Heart left ventricle (tissue), 16 donors: ENCODE results near the gene GRIFIN. TPM values are rescaled to one million over a fixed set of nuclear protein-coding genes. Genes with fewer than 3 reads are reported as not detected.

Experiments used
- ATAC-seq, 4 donors: fragments of 200-7000 bp; cut with Tn5 transposase; one replicate each; pipeline ENCODE4 v1.9.1; 2020 to 2022; ENCODE audit warnings: moderate library complexity in 4 of 4, mild to moderate bottlenecking in 3 of 4, moderate number of reproducible peaks in 1 of 4
- DNase-seq, 5 donors: peaks; one replicate each; pipeline ENCODE4 v3.0.0-alpha.2; 2020
- H3K27ac ChIP-seq, 12 donors: fragments of 200-600 bp; sonication (generic) in 4 of 12; one replicate each; pipeline versions ENCODE4 v1.5.0 to v1.8.0; 2016 to 2022; ENCODE audit warnings: mild to moderate bottlenecking in 2 of 12
- H3K27me3 ChIP-seq, 9 donors: fragments of 200-600 bp; sonication (generic) in 2 of 9; one replicate each; pipeline versions ENCODE4 v1.5.1 to v1.8.0; 2016 to 2022; ENCODE audit warnings: mild to moderate bottlenecking in 3 of 9
- H3K36me3 ChIP-seq, 9 donors: fragments of 200-600 bp; sonication (generic) in 2 of 9; one replicate each; pipeline versions ENCODE4 v1.5.0 to v1.8.0; 2018 to 2022; ENCODE audit warnings: mild to moderate bottlenecking in 2 of 9
- H3K4me1 ChIP-seq, 12 donors: fragments of 200-600 bp; sonication (generic) in 4 of 12; one replicate each; pipeline versions ENCODE4 v1.5.0 to v1.8.0; 2016 to 2022; ENCODE audit warnings: mild to moderate bottlenecking in 3 of 12
- H3K4me3 ChIP-seq, 12 donors: fragments of 200-600 bp; sonication (generic) in 4 of 12; one replicate each; pipeline versions ENCODE4 v1.5.0 to v1.8.0; 2017 to 2022; ENCODE audit warnings: mild to moderate bottlenecking in 9 of 12, moderate library complexity in 4 of 12
- H3K9me3 ChIP-seq, 12 donors: fragments of 200-600 bp; sonication (generic) in 4 of 12; one replicate each; pipeline versions ENCODE4 v1.5.0 to v1.8.0; 2016 to 2022; ENCODE audit warnings: mild to moderate bottlenecking in 1 of 12
- POLR2A ChIP-seq, 2 donors: fragments of 450-650 bp; IDR thresholded peaks; one replicate each; pipeline ENCODE4 v1.6.1; 2017; ENCODE audit warnings: antibody characterized with exemption in 2 of 2, mild to moderate bottlenecking in 2 of 2, moderate library complexity in 2 of 2
- WGBS, 4 donors: extraction: QIAGEN DNeasy Blood & Tissue Kit in 2 of 4; methylation state at CpG; one replicate each; pipeline versions ENCODE4 v1.1.5 to v1.1.7; 2013 to 2018; 5-methylcytosine and 5-hydroxymethylcytosine counted together
- intact Hi-C, 10 donors: fragments of 100-400 bp; cut with DNase I; formaldehyde crosslinking; loops; one replicate each; pipeline versions ENCODE4 v1.11.1 to v1.14.2; 2022
- polyA plus RNA-seq, 2 donors: library from polyadenylated mRNA; stranded (reverse); fragments of 200-250 nt; gene quantifications; one replicate each; pipeline ENCODE4 v1.2.3, GENCODE V29; 2013
- total RNA-seq, 9 donors: library from RNA; depleted of rRNA in 2 of 9; stranded (reverse); fragments of >200 nt in 2 of 9; fragmentation: NEBNext Ultra II Directional in 3 of 9; extraction: Animal tissue kit (Norgen Biotek cat#: 25700) in 3 of 9; gene quantifications; one replicate each; pipeline versions ENCODE4 v1.1.0 to v1.2.4, GENCODE V29; 2016 to 2023
- TF ChIP-seq, protein P1 (sequence below), 12 donors: fragments of 200-600 bp; sonication (generic) in 4 of 12; IDR thresholded peaks; one replicate each; pipeline versions ENCODE4 v1.5.0 to v1.8.0; 2018 to 2022; ENCODE audit warnings: antibody characterized with exemption in 12 of 12, mild to moderate bottlenecking in 5 of 12
- donor health status: ischemic (EF 13 %, LVEDD 7.1; RV severe dilation, severe dysfunction).
- donor health status: healthy with polysubstance abuse.
- donor health status: DM: no; HTN: yes; CAD: no.
- donor health status: DM: no; HTN: no; CAD: no.
- donor health status: ischemic (EF 25% LVEDD 6.9; RV normal size, moderate dysfunction).
- donor health status: ischemic (EF 25% LVEDD 5.7; RV mildly dilated, moderate dysfunction).
- donor health status: healthy.
- donor health status: DM: yes; HTN: yes; CAD: no.
- donor health status: ischemic (EF 35%, LVEDD 5.7; RV mildly dilated, moderate dysfunction).
- donor health status: nonischemic (EF 11% LVEDD 7.7; RV severe dilation, severe dysfunction).
- donor health status: DM: yes; HTN: yes; CAD: no.
- donor health status: PGD.
- donor health status: ischemic (EF 29% LVEDD 5.4; RV normal size, mild dysfunction).
- donor health status: nonischemic (EF 23%, LVEDD 6.1; RV moderate dilation, normal function).

Gene GRIFIN
- total and polyA plus RNA-seq, 11 donors: not detected

DNA sequence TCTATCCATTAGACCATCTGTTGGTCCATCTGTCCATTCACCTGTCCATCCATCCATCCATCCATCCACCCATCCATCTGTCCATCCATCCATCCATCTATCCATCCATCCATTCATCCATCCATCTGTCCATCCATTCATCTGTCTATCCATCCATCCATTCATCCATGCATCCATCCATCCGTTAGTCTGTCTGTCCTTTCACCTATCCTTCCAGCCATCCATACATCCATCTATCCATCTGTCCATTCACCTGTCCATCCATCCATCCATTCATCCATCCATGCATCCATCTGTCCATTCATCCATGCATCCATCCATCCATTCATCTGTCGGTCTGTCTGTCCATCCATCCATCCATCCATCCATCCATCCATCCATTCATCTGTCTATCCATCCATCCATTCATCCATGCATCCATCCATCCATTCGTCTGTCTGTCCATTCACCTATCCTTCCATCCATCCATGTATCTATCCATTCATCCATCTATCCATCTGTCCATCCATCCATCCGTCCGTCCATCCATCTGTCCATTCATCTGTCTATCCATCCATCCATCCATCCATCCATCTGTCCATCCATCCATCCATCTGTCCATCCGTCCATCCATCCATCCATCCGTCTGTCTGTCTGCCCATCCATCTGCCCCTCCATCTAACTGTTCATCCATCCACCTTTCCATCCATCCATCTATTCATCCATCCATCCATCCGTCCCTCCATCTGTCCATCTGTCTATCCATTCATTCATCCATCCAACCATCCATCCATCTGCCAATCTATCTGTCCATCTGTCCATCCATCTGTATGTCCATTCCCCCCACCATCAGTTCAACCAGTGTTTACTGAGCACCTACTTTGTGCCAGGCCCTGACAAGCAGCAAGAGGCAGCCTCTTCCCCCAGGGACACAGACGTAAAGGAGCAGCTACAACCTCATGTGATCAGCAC is 38.5 kb upstream of the GRIFIN start:
- WGBS, 4 donors: 80 to 96% (median 82%) methylated on average over 9 of the region's 9 CpGs
- Histone ChIP-seq H3K27ac (no peak overlapping the region), H3K36me3 (no peaks in the 10 kb centered on the region), H3K4me1 (peaks cover 8 to 51% (median 40%) of the 10 kb centered on the region in 12 donors), H3K27me3 (no peaks in the 10 kb centered on the region), H3K4me3 (no peak overlapping the region), H3K9me3 (no peaks in the 10 kb centered on the region)
- TF ChIP-seq, protein P1, sequence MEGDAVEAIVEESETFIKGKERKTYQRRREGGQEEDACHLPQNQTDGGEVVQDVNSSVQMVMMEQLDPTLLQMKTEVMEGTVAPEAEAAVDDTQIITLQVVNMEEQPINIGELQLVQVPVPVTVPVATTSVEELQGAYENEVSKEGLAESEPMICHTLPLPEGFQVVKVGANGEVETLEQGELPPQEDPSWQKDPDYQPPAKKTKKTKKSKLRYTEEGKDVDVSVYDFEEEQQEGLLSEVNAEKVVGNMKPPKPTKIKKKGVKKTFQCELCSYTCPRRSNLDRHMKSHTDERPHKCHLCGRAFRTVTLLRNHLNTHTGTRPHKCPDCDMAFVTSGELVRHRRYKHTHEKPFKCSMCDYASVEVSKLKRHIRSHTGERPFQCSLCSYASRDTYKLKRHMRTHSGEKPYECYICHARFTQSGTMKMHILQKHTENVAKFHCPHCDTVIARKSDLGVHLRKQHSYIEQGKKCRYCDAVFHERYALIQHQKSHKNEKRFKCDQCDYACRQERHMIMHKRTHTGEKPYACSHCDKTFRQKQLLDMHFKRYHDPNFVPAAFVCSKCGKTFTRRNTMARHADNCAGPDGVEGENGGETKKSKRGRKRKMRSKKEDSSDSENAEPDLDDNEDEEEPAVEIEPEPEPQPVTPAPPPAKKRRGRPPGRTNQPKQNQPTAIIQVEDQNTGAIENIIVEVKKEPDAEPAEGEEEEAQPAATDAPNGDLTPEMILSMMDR (IDR thresholded peaks at IDR 0.05): no peak
- no peak for TF ChIP-seq POLR2A (IDR thresholded peaks at IDR 0.05)
- ATAC-seq (no peak), DNase-seq (no peak)
- intact Hi-C loops: loop anchor here in 2 of 10 donors (5.0 kb wide), 2 partner anchors 32 to 38 kb away; no protein-coding TSS in a partner anchor

DNA sequence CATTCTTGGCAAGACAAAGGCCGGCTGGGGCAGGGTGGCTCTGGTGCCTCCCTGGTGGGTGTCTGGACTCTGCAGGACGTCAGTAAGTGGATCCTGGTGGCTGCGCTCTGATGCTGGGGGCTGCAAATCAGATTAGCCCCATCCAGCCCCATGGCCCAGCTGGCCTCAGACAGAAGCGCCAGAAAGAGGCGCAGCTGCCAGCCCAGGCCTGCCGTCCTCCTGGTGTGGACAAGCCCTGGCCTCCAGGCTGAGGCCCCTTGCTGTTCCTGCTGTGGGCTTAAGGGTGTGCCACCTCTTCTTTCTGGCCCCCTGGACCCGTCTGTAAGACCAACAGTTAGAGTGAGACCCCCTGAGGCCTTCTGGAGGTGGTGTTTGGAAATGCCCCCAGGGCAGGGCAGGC is 37.5 kb upstream of the GRIFIN start:
- Histone ChIP-seq H3K27ac (no peak overlapping the region), H3K36me3 (no peaks in the 10 kb centered on the region), H3K27me3 (no peaks in the 10 kb centered on the region), H3K4me1 (peaks cover 3 to 56% (median 42%) of the 10 kb centered on the region in 12 donors), H3K9me3 (no peaks in the 10 kb centered on the region), H3K4me3 (no peak overlapping the region)
- WGBS, 4 donors: 86 to 100% (median 90%) methylated on average over 6 to 7 of the region's 7 CpGs; no CpG with 5 or more reads in 1 of the 4 donors
- TF ChIP-seq, protein P1 (IDR thresholded peaks at IDR 0.05): no peak
- no peak for TF ChIP-seq POLR2A (IDR thresholded peaks at IDR 0.05)
- intact Hi-C loops: no loop called here
- DNase-seq (no peak), ATAC-seq (no peak)

DNA sequence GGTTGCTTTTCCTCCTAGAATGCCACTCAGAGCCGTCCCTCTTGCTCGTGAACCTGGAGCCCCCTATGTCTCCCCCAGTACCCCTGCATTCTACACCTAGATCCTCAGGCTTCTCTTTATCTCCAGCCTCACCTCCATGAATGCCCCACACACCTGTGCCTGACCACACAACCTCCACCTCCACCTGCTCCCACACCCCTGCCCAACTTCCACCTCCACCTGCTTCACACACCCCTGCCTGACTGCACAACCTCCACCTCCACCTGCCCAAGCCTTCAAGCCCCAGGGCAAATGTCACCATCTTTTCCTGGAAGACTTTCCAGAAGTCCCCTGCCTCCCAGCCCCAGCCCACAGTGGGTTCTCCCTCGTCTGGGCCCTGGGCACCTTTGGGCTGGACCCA is 36.5 kb upstream of the GRIFIN start:
- 74 to 88% (median 75%) methylated on average over 3 of the region's 3 CpGs for WGBS, 4 donors
- Histone ChIP-seq H3K27me3 (no peaks in the 10 kb centered on the region), H3K4me3 (no peak overlapping the region), H3K27ac (peak overlapping the region in 2 of 12 donors; percentile 72 to 89), H3K4me1 (peaks cover 8 to 58% (median 43%) of the 10 kb centered on the region in 12 donors), H3K9me3 (no peaks in the 10 kb centered on the region), H3K36me3 (no peaks in the 10 kb centered on the region)
- ATAC-seq (no peak), DNase-seq (no peak)
- TF ChIP-seq, protein P1 (IDR thresholded peaks at IDR 0.05): no peak
- no peak for TF ChIP-seq POLR2A (IDR thresholded peaks at IDR 0.05)
- intact Hi-C loops: no loop called here

DNA sequence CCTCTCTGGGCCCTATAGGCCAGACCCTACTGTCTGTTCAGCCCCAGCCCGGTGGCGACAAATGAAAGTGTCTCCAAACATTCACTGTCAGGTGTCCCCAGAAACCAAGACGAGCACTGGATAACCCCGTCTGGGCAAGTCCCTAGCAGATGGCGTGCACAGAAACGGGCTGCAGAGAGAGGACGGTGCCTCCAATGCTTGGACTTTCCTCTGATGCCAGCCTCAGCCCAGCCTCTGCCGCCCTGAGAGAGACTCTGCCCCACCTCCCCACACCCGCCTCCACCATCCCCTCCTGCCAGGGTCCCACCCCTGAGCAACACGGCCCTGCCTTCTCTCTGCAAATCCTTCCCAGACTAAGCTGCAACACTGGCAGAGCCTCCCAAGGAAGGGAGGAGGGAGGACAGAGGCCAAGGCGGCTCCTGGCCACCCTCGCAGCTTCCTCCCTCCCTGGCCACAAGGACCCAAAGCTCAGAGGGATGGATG is 36.0 kb upstream of the GRIFIN start:
- 47 to 62% (median 53%) methylated on average over 9 to 12 of the region's 12 CpGs for WGBS, 4 donors
- no peak for TF ChIP-seq POLR2A (IDR thresholded peaks at IDR 0.05)
- TF ChIP-seq, protein P1 (IDR thresholded peaks at IDR 0.05): no peak
- no peaks in the 10 kb centered on the region for H3K9me3 ChIP-seq
- H3K36me3 ChIP-seq: no peaks in the 10 kb centered on the region
- peak in 3 of 4 donors; percentile 17 to 25 (median 17) for ATAC-seq
- H3K4me1 ChIP-seq: peaks cover 8 to 59% (median 46%) of the 10 kb centered on the region in 12 donors
- intact Hi-C loops: no loop called here
- H3K27ac ChIP-seq: peak overlapping the region in 6 of 12 donors; percentile 36 to 89 (median 59)
- H3K4me3 ChIP-seq: no peak overlapping the region
- no peaks in the 10 kb centered on the region for H3K27me3 ChIP-seq
- DNase-seq: no peak
